Transverse colon (tissue), 4 donors: Measurements from ENCODE around the gene ABLIM2.

Experiments used
- CTCF ChIP-seq, 5 experiments: fragments of 200-600 bp in 3 of 5; fragments of 450-650 bp in 2 of 5; sonication (generic) in 3 of 5; IDR thresholded peaks; 1 replicate in 2 of 5; 2 replicates in 3 of 5; pipeline ENCODE4 v1.5.1; 2016 to 2017; ENCODE audit warnings: antibody characterized with exemption in 5 of 5, inconsistent platforms in 3 of 5, mild to moderate bottlenecking in 2 of 5, moderate library complexity in 1 of 5
- EP300 ChIP-seq: sonication (generic); formaldehyde crosslinking; IDR thresholded peaks from one replicate; pipeline ENCODE4 v1.6.1; 2017; ENCODE audit warnings: antibody characterized with exemption, low read depth
- POLR2A ChIP-seq: fragments of 450-650 bp; IDR thresholded peaks from one replicate; pipeline ENCODE4 v1.6.1; 2016; ENCODE audit warnings: antibody characterized with exemption, mild to moderate bottlenecking, moderate library complexity
- POLR2AphosphoS5 ChIP-seq, 3 donors: sonication (generic); formaldehyde crosslinking; IDR thresholded peaks; one replicate each; pipeline ENCODE4 v1.6.1; 2016; ENCODE audit warnings: antibody characterized with exemption in 3 of 3

GRCh38 chr4:7970361-7970946, 188.2 kb downstream of the ABLIM2 start:
- TF ChIP-seq POLR2A (peak; percentile 7), CTCF (IDR thresholded peaks at IDR 0.05) (peak in 2 of 5 experiments; percentile 26 to 47), POLR2AphosphoS5 (IDR thresholded peaks at IDR 0.05) (no peak), EP300 (no peak)
